Stimulated activated naive CD8-positive, alpha-beta T cell treated with anti-CD3 and anti-CD28 coated beads, Interleukin-15, Interleukin-2, amounts not matched to agents 100 ng/mL and 50 ng/mL, for 24 hours (primary cell): ENCODE results near the gene DCAF11.

Experiments used
- H3K27ac Mint-ChIP-seq: one replicate; pipeline ENCODE4 v1.8.0; 2021; ENCODE audit warnings: mild to moderate bottlenecking, mixed read lengths
- H3K27me3 Mint-ChIP-seq: one replicate; pipeline ENCODE4 v1.8.0; 2021; ENCODE audit warnings: mixed read lengths
- H3K36me3 Mint-ChIP-seq: one replicate; pipeline ENCODE4 v1.8.0; 2021; ENCODE audit warnings: low read depth, mixed read lengths
- H3K4me1 Mint-ChIP-seq: one replicate; pipeline ENCODE4 v1.8.0; 2021; ENCODE audit warnings: low read depth, mixed read lengths
- H3K4me3 Mint-ChIP-seq: one replicate; pipeline ENCODE4 v1.8.0; 2021; ENCODE audit warnings: mild to moderate bottlenecking, mixed read lengths
- H3K9me3 Mint-ChIP-seq: one replicate; pipeline ENCODE4 v1.8.0; 2021; ENCODE audit warnings: mixed read lengths

The DCAF11 gene

DNA sequence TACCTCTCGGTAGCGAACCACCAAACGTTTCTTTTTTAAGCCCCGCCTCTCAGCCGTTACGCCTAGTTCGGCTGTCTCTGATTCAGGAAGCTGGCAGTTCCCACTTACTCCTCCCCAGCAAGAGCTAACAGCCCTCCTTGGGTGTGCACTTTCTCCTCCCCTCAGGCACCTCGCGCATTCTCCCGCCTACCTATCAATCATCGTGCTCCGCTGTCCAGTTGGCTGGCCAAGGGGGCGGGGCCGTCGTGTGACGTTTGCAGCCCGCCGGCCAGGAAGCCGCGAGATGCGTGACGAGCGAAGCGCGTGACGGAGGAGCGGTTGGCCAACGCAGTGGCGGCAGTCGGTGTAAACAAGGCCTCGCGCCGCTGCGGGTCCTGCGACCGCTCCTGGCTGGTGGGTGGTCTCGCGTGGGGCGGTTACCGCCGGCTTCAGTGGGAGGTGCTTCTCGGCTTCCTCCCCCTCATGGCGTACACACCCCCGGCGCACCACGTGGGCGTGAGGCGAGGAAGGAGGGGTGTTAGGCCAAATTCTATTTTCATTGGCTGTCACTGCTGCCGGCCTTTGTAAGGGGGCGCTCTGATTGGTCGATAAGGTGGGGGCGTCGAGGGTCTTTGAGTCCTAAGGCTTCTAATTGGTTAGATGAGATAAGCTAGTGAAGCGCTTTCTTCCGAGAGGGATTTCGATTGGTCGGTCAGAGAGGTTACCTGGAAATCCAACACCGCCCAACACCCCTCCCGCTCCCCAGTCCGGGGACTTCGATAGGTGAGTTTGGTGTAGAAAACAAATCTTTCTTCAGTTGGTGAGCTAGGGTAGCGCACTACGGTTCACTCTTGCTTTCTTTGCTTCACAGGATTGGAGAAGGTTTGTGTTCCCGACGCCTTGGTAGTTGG lies at the start of gene DCAF11, which contains the start of gene NRL:
Gene DCAF11, plus strand, starts transcription at position 246 of the 890 bp plus-strand sequence. CDS start 818 bp downstream, outside the sequence.
Gene NRL, minus strand, starts transcription at position 418 of the 890 bp plus-strand sequence. CDS start 32,101 bp downstream, outside the sequence.
- Mint-ChIP-seq H3K4me1 (peaks cover 28% of the 10 kb centered on the region), H3K27ac (peak within 1 kb of the TSS; percentile 100), H3K9me3 (no peaks in the 10 kb centered on the region), H3K36me3 (peaks cover 21% of the 10 kb centered on the region), H3K4me3 (peak within 1 kb of the TSS; percentile 98), H3K27me3 (no peaks in the 10 kb centered on the region)

GRCh38 chr14:24064856-24065255 lies 49.7 kb upstream of the DCAF11 start:
- no peaks in the 10 kb centered on the region for H3K4me1 Mint-ChIP-seq
- no peak overlapping the region for H3K27ac Mint-ChIP-seq
- no peaks in the 10 kb centered on the region for H3K27me3 Mint-ChIP-seq
- no peaks in the 10 kb centered on the region for H3K36me3 Mint-ChIP-seq
- no peaks in the 10 kb centered on the region for H3K9me3 Mint-ChIP-seq
- H3K4me3 Mint-ChIP-seq = no peak overlapping the region

GRCh38 chr14:24065408-24065807 lies 49.2 kb upstream of the DCAF11 start:
- no peaks in the 10 kb centered on the region for H3K36me3 Mint-ChIP-seq
- no peak overlapping the region for H3K27ac Mint-ChIP-seq
- no peaks in the 10 kb centered on the region for H3K9me3 Mint-ChIP-seq
- H3K4me1 Mint-ChIP-seq = peaks cover 2% of the 10 kb centered on the region
- H3K27me3 Mint-ChIP-seq = no peaks in the 10 kb centered on the region
- no peak overlapping the region for H3K4me3 Mint-ChIP-seq

GRCh38 chr14:24066496-24067132 lies 48.0 kb upstream of the DCAF11 start:
- Mint-ChIP-seq H3K4me3 (no peak overlapping the region), H3K9me3 (no peaks in the 10 kb centered on the region), H3K27ac (no peak overlapping the region), H3K27me3 (no peaks in the 10 kb centered on the region), H3K4me1 (peaks cover 11% of the 10 kb centered on the region), H3K36me3 (no peaks in the 10 kb centered on the region)

DNA sequence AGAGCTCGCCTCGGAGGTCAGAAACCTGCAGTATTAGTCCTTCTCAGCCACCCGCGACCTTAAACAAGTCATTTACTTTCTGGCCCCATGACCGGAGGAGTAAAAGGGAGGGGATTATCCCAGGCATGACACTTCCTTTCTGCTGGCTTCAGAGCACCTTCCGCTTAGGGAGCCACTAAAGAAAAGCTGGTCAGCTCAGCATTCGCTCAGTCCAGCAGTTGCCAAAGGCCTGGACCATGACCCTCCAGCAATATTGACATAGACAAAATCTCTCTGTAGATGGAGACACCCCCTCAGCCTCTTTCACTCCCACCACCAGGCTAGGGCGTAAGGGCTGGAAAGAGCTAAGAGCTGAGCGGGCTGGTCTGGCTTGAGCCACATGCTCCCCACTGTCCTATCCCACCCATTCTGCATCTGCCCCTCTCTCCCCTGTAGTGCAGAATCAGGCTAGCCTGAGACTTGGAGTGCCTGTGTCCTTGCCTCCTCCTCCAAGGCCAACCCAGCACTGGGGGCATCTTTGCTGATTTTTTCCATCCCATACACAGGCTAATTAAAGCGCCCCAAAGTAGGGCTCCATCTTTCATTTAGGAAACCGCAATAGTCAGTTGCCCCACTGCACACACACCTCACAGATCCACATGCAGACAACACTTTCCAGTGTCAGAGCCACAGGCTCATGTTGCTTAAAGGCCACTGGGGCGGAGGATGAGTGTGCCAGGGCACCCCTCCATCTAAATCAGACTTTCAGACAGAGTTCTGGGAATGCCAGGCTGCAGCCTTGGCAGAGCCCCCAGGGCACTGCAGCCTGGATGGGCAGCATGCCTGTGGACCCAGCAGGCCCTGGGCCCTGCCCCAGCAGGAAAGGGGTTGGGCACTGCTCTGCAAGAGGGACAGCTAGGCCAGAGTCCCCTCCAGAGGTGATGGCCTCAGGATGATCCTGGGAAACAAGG lies 47.2 kb upstream of the DCAF11 start:
- no peak overlapping the region for H3K4me3 Mint-ChIP-seq
- H3K9me3 Mint-ChIP-seq = no peaks in the 10 kb centered on the region
- H3K36me3 Mint-ChIP-seq = no peaks in the 10 kb centered on the region
- peaks cover 11% of the 10 kb centered on the region for H3K4me1 Mint-ChIP-seq
- no peak overlapping the region for H3K27ac Mint-ChIP-seq
- H3K27me3 Mint-ChIP-seq = no peaks in the 10 kb centered on the region

- no peak overlapping the region for H3K27ac Mint-ChIP-seq
- H3K36me3 Mint-ChIP-seq = no peaks in the 10 kb centered on the region
- no peak overlapping the region for H3K4me3 Mint-ChIP-seq
- H3K27me3 Mint-ChIP-seq = no peaks in the 10 kb centered on the region
- peaks cover 11% of the 10 kb centered on the region for H3K4me1 Mint-ChIP-seq
- no peaks in the 10 kb centered on the region for H3K9me3 Mint-ChIP-seq
Measured at GRCh38 chr14:24068711-24069410, 45.7 kb upstream of the DCAF11 start.

GRCh38 chr14:24069411-24069735 lies 45.2 kb upstream of the DCAF11 start:
- H3K4me3 Mint-ChIP-seq = no peak overlapping the region
- no peaks in the 10 kb centered on the region for H3K36me3 Mint-ChIP-seq
- H3K27ac Mint-ChIP-seq = no peak overlapping the region
- no peaks in the 10 kb centered on the region for H3K27me3 Mint-ChIP-seq
- H3K4me1 Mint-ChIP-seq = peaks cover 11% of the 10 kb centered on the region
- no peaks in the 10 kb centered on the region for H3K9me3 Mint-ChIP-seq

DNA sequence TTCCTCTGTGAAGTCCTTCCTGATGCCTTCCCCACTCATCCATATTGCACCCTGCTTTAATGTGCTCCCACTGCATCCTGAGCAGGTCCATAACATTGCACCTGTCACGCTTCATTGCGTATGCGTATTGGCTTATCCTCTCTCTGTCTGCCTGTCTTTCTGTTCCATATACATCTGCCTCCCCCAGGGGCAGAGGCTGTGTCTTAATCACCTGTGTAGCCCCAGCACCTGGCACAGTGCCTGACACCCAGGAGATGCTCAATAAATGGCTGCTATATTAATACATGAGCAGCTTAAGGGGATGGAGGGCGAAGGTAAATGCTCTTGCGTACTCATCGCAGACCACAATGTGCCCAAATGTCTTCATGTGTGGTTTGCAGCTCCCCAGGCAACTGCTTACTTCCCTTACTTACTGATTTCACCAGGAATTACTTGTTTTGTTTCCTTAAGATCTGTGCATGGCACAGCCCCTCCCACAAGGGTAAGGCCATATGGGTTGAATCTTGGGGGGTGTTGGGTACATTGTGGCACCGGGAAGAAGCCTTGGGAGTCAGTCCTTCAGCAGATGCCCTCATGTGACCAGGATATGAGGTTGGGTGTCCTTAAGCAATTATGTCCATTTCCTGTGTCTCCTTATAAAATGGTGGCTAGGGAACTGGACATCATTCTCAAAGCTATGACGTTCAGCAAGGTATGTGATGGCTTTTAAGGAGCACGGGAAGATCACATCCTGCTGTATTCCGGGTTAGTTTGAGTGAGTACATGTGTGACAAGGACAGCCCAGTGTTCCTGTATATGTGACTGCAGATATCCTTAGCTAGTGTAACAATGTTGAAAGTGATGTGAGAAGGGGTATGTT lies 44.1 kb upstream of the DCAF11 start:
- Mint-ChIP-seq H3K9me3 (no peaks in the 10 kb centered on the region), H3K27ac (peak overlapping the region; percentile 6), H3K36me3 (no peaks in the 10 kb centered on the region), H3K4me1 (peaks cover 14% of the 10 kb centered on the region), H3K4me3 (no peak overlapping the region), H3K27me3 (no peaks in the 10 kb centered on the region)

DNA sequence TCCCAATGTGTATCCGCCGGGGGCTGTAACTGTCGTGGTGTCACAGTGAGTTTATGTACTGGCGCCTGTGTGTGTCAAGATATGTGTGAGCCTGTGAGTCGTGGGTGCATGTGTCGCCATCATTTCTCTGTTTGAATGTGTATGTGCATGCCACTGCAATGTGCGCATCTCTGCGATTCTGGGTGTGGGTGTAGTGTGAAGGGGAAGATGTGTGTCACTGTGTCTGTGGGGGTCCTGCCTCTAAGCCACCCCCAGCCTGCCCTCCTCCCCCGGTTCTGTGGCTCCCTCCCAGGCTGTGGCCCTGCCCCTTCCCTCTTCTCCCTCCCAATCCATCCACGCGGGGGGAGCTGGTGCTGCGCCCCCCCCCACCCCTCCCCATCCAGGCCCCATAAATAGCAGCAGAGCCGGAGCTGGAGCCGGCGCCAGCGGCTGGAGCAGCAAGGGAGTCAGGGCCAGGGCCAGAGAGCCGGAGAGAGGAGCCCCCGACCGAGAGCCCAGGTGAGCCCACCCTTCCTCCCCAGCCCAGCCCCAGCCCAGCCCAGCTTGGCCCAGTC lies 43.4 kb upstream of the DCAF11 start, which contains the start of gene CPNE6:
Gene CPNE6, plus strand, starts transcription at position 419 of the 554 bp plus-strand sequence. CDS start 1,375 bp downstream, outside the sequence.
- H3K4me3 Mint-ChIP-seq = peak within 1 kb of the TSS; percentile 1
- H3K27me3 Mint-ChIP-seq = no peaks in the 10 kb centered on the region
- H3K27ac Mint-ChIP-seq = no peak within 1 kb of the TSS
- peaks cover 14% of the 10 kb centered on the region for H3K4me1 Mint-ChIP-seq
- H3K9me3 Mint-ChIP-seq = no peaks in the 10 kb centered on the region
- H3K36me3 Mint-ChIP-seq = no peaks in the 10 kb centered on the region

- Mint-ChIP-seq H3K27ac (no peak overlapping the region), H3K4me3 (no peak overlapping the region), H3K4me1 (peaks cover 14% of the 10 kb centered on the region), H3K27me3 (no peaks in the 10 kb centered on the region), H3K9me3 (no peaks in the 10 kb centered on the region), H3K36me3 (no peaks in the 10 kb centered on the region)
Measured at GRCh38 chr14:24071836-24072430, 42.6 kb upstream of the DCAF11 start.

- H3K27ac Mint-ChIP-seq = no peak overlapping the region
- H3K9me3 Mint-ChIP-seq = no peaks in the 10 kb centered on the region
- no peaks in the 10 kb centered on the region for H3K27me3 Mint-ChIP-seq
- H3K4me1 Mint-ChIP-seq = peaks cover 14% of the 10 kb centered on the region
- no peaks in the 10 kb centered on the region for H3K36me3 Mint-ChIP-seq
- H3K4me3 Mint-ChIP-seq = no peak overlapping the region
Measured at GRCh38 chr14:24072436-24072835, 42.1 kb upstream of the DCAF11 start.

DNA sequence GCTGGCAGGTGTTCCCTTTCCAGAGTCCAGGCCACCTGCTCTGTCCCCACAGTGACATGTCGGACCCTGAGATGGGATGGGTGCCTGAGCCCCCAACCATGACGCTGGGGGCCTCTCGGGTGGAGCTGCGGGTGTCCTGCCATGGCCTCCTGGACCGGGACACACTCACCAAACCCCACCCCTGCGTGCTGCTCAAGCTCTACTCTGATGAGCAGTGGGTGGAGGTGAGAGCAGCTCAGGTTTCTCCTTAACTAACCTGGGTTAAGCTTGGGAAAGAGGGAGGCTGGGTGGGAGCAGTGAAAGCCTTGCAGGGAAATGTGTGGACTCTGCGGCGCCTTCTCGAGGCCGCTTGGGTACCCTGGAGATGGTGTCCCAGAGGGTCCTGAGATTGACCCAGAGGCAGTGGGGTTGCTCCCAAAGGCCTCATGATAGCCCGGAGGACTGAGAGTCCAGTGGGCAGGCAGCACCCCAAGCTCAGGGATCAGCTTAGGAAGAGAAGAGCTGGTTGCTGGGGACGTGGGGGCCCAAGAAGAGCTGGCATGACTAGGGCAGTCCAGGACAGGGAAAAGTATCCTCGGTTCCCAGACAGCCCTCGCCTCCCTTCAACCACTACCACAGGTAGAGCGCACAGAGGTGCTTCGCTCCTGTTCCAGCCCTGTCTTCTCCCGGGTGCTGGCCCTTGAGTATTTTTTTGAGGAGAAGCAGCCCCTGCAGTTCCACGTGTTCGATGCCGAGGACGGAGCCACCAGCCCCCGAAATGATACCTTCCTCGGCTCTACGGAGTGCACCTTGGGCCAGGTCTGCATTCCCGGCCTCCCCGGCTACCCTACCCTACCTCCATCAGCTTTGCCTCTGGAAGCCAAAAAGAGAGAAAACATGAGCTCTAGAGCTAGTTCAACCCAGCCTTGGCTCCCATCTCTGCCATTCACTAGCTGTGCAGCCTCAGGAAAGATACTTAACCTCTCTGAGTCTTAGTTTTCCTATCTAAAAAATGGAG lies 41.4 kb upstream of the DCAF11 start:
- Mint-ChIP-seq H3K36me3 (no peaks in the 10 kb centered on the region), H3K9me3 (no peaks in the 10 kb centered on the region), H3K27ac (no peak overlapping the region), H3K4me1 (peaks cover 14% of the 10 kb centered on the region), H3K27me3 (no peaks in the 10 kb centered on the region), H3K4me3 (no peak overlapping the region)
